RWPE1 (cell line): Measurements from ENCODE around the gene SNTB2.

Experiments
- CTCF ChIA-PET: fragments of 350-600 bp; sonication (Branson Sonifier 250); formaldehyde crosslinking; extraction: SDS; loops from one replicate; lab custom pipeline; 2021; lab: Yijun Ruan, JAX
- POLR2A ChIA-PET: fragments of 400-600 bp; formaldehyde crosslinking; extraction: SDS; loops from one replicate; lab custom pipeline; 2020; ENCODE audit warnings: antibody characterized with exemption; ENCODE audit not compliant: low non-redundant PET; lab: Yijun Ruan, JAX
- DNase-seq: peaks from one replicate; pipeline ENCODE4 v3.0.0; 2012; ENCODE audit warnings: low spot score
- H3K27ac ChIP-seq: fragments of 450-650 bp; 2 replicates; pipeline ENCODE4 v1.5.1; 2017
- TF ChIP-seq, protein P1 (sequence below): fragments of 450-650 bp; conservative IDR thresholded peaks from 2 replicates; pipeline ENCODE4 v1.5.1; 2017; ENCODE audit warnings: low read depth, mild to moderate bottlenecking

SNTB2 gene

GRCh38 chr16:69239851-69240250 is 52.9 kb downstream of the SNTB2 start:
- TF ChIP-seq, protein P1, sequence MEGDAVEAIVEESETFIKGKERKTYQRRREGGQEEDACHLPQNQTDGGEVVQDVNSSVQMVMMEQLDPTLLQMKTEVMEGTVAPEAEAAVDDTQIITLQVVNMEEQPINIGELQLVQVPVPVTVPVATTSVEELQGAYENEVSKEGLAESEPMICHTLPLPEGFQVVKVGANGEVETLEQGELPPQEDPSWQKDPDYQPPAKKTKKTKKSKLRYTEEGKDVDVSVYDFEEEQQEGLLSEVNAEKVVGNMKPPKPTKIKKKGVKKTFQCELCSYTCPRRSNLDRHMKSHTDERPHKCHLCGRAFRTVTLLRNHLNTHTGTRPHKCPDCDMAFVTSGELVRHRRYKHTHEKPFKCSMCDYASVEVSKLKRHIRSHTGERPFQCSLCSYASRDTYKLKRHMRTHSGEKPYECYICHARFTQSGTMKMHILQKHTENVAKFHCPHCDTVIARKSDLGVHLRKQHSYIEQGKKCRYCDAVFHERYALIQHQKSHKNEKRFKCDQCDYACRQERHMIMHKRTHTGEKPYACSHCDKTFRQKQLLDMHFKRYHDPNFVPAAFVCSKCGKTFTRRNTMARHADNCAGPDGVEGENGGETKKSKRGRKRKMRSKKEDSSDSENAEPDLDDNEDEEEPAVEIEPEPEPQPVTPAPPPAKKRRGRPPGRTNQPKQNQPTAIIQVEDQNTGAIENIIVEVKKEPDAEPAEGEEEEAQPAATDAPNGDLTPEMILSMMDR, result no peak
- DNase-seq, result no peak
- ChIA-PET POLR2A (no interaction called here), CTCF (interaction anchor here (0.8 kb wide), 1 partner anchor 16 kb away, joined by 3 read pairs; no protein-coding TSS in a partner anchor)
- H3K27ac ChIP-seq, result no peak overlapping the region

- CTCF ChIA-PET, result interaction anchor here (0.8 kb wide), 1 partner anchor 16 kb away, joined by 3 read pairs; no protein-coding TSS in a partner anchor
- no peak overlapping the region for H3K27ac ChIP-seq
- POLR2A ChIA-PET, result interaction anchor here (0.6 kb wide), 1 partner anchor 10 kb away, joined by 7 read pairs; no protein-coding TSS in a partner anchor
- TF ChIP-seq, protein P1, result no peak
- no peak for DNase-seq
Observed at GRCh38 chr16:69240331-69240730, 53.4 kb downstream of the SNTB2 start.

DNA sequence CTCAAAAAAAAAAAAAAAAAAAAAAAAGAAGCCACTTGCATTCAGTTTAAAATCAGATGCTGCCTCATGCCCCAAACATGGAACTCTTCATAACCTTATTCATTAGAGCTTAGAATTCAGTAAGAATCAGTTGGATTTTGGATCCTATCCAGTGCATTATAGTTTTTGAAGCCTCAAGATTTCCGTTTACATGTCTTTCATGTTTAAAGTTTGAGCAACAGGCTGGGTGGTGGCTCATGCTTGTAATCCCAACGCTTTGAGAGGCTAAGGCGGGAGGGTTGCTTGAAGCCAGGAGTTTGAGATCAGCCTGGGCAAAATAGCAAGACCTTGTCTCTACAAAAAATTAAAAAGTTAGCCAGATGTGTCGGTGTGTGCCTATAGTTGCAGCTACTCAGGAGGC is 55.0 kb downstream of the SNTB2 start:
- ChIA-PET POLR2A (no interaction called here), CTCF (interaction anchor here (0.6 kb wide), 1 partner anchor 11 kb away, joined by 4 read pairs; no protein-coding TSS in a partner anchor)
- TF ChIP-seq, protein P1, result no peak
- DNase-seq, result no peak
- no peak overlapping the region for H3K27ac ChIP-seq

GRCh38 chr16:69243479-69243878 is 56.5 kb downstream of the SNTB2 start:
- POLR2A ChIA-PET, result no interaction called here
- no peak for DNase-seq
- no peak overlapping the region for H3K27ac ChIP-seq
- CTCF ChIA-PET, result interaction anchor here (0.7 kb wide), 2 partner anchors 57 to 1886 kb away, joined by 3 read pairs; no protein-coding TSS in a partner anchor
- TF ChIP-seq, protein P1, result no peak

DNA sequence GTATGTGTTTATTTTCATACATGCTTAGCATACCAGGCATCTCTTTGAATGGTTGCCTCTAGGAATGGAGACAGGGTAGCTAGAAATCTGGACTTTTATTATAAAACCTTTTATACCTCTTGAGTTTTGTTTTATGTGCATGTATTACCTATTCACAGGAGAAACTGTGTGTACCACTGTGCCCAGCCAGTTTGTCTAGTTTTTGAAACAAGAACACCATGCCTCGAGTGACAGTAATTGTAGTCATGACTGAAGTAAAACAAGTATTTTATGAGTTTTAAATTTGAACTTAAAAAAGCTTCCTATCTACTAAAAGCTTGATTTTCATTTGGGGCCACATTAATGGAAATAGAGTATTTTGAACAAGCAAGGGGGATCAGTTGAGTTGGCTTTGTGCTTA is 57.4 kb downstream of the SNTB2 start:
- TF ChIP-seq, protein P1, result no peak
- CTCF ChIA-PET, result no interaction called here
- no peak overlapping the region for H3K27ac ChIP-seq
- no peak for DNase-seq
- POLR2A ChIA-PET, result no interaction called here

DNA sequence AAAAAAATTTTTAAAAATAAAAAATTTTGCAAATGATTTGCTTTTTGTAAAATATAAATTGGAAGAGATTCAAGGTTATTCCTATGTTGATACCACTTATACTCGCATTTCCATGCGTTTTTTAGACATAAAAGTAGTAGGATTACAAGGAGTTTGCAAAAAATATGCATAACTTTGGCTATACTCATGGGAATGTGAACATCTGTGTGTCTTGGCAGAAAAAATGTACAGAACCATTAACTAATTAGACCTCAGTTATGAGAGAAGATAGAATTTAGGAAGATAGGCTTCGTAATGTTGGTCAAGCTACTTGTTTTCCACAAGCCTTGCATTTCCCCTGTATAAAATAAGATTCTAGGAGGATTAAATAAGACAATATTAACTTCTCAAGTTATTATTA is 63.1 kb downstream of the SNTB2 start:
- no peak for DNase-seq
- TF ChIP-seq, protein P1, result no peak
- CTCF ChIA-PET, result interaction anchor here (0.6 kb wide), 1 partner anchor 1995 kb away, joined by 4 read pairs; no protein-coding TSS in a partner anchor
- H3K27ac ChIP-seq, result no peak overlapping the region
- POLR2A ChIA-PET, result no interaction called here
